HCEC 1CT (cell line): ENCODE measurements around the gene ART4.
A peak's percentile ranks its signal among the peaks of the same experiment; 100 is the strongest.

Experiments used
- DNase-seq: peaks from one replicate; pipeline ENCODE4 v3.0.0-alpha.2; 2017

Gene ART4, protein sequence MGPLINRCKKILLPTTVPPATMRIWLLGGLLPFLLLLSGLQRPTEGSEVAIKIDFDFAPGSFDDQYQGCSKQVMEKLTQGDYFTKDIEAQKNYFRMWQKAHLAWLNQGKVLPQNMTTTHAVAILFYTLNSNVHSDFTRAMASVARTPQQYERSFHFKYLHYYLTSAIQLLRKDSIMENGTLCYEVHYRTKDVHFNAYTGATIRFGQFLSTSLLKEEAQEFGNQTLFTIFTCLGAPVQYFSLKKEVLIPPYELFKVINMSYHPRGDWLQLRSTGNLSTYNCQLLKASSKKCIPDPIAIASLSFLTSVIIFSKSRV

GRCh38 chr12:14843425-14843887 lies at the start of gene ART4:
TSS of gene ART4 (minus strand) at chr12:14843526. CDS start at chr12:14843113, 413 bp downstream.
- DNase-seq: no peak

- peak; percentile 45 for DNase-seq
These were observed 49.6 kb upstream of the ART4 start for GRCh38 chr12:14892726-14893505.

- no peak for DNase-seq
These were observed 47.4 kb upstream of the ART4 start for GRCh38 chr12:14890701-14891100.

GRCh38 chr12:14886271-14886670 lies 42.9 kb upstream of the ART4 start:
- no peak for DNase-seq

DNA sequence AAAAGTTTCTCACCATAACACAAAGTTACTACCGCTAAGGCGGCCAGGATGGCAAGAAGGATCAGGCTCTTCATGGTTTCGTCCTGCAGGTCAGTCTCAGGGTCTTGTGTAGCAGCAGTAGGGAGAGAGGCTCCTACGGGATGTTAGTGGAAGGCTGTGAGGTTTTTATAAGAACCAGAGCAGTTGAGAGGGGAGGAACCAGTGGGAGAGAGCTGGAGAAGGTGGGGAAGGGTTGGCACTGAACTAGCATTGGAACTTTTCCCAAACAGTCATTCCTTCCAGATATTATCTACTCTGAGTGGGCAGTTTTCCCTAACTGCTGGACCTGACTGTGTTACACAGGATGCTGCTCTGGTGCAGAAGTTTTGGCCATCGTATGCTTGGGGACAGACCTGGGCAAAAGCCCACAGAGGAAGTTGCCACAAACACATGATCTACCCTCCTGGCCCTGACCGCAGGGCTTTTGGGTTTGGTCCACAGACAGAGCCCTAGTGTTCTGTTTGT lies 42.4 kb upstream of the ART4 start, which contains the start of gene MGP:
MGP (minus strand) TSS at position 137 of the 504 bp plus-strand sequence; CDS start at position 74, 63 bp downstream.
- DNase-seq: no peak

DNA sequence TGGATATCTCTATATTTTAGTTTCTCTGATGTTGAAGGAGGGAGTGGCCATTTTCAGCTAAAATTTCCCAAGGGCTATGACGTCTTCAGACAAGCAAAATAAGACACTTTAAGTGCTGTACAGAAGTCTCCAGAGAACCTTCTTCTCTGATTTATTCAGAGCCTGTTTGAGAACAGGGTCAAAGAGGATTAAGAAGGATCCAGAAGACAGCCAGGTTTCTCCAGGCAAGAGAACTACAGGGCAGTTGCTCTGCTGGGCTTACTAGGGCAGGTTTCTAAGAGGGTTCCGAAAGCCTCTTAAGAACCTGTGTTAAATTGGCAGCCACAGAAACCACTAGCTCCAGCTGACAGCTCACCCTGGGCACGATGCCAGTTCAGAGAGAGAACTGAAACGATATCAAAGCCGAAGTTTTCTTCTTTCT lies 41.1 kb upstream of the ART4 start:
- DNase-seq: peak; percentile 54

GRCh38 chr12:14883686-14884085 lies 40.4 kb upstream of the ART4 start:
- DNase-seq: no peak

DNA sequence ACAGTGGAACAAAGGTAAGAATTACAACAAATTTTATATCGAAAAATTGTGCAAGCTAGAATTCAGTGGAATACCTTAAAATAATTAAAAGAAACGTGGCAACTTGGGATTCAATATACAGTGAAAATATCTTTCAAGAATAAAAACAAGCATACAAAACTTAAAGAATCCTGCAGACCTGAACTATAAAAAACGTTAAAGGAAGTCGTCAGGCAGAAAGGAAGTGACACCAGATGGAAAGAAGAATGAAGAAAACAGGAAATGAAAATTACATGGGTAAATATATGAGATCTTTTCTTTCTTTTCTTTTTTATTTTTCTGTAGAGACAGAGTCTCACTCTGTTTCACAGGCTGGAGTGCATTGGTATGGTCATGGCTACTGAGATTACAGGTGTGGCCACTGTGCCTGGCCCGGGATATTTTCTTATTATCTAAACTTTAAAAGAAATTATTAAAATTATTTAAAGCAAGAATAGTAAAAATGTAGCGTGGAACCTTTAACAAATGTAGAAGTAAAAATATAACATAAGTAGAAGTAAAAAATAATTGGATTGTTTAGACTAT lies 37.6 kb upstream of the ART4 start:
- DNase-seq: no peak

GRCh38 chr12:14879222-14879933 lies 36.1 kb upstream of the ART4 start:
- DNase-seq: no peak

GRCh38 chr12:14878488-14878887 lies 35.2 kb upstream of the ART4 start:
- DNase-seq: no peak

DNA sequence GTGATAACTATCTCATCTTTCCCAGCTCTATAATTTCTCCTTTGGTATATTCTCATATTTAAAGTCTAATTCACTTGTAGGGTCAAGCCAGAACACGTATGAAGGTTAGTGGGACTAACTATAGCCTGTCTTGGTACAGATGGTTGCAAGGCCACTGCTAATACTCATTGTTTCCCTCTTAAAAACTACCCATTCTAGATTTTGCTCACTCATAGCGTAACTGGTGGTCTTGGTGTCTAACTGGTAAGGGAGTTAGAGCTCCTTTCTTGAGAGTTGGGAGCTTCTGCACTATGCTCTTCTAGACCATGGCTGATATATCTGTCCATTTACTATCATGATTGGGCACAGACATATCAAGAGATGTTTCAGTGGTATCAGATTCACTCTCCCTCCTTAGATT lies 33.5 kb upstream of the ART4 start:
- no peak for DNase-seq

- peak; percentile 52 for DNase-seq
These were observed 31.6 kb upstream of the ART4 start for GRCh38 chr12:14874882-14875281.

DNA sequence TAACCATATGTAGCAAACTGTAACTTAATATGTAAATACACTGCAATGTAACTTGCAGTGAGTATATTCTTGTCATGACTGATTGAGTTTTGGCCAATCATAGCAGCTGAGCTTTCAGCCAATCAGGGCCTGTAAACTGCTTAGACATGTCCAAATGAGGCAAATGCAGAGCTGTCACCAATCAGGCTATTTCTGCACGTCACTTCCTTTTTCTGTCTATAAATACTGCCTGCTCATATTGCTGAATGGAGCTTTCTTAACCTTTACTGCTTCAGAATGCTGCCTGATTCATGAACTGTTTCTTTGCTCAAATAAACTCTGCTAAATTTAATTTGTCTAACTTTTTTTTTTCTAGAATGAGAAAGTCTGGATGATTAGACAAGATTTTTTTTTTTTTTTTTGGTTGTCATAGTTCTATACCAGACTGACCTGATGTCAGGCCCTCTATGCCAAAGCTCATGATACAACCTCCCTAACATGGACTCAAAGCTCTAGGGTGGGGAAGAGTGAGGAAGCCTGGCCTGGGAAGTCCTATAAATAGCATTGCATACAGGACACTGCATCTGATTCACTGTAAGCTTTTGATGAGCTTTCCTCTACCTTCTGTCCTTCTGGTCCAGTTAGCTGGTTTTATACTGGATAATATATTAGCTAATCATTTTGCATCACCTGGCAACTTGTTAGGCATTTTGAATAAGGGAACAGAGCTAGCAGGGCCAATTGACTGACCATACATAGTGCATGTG lies 30.3 kb upstream of the ART4 start:
- DNase-seq: no peak

- no peak for DNase-seq
These were observed 28.6 kb upstream of the ART4 start for GRCh38 chr12:14871886-14872285.

- no peak for DNase-seq
These were observed 27.9 kb upstream of the ART4 start for GRCh38 chr12:14871247-14871646.

DNA sequence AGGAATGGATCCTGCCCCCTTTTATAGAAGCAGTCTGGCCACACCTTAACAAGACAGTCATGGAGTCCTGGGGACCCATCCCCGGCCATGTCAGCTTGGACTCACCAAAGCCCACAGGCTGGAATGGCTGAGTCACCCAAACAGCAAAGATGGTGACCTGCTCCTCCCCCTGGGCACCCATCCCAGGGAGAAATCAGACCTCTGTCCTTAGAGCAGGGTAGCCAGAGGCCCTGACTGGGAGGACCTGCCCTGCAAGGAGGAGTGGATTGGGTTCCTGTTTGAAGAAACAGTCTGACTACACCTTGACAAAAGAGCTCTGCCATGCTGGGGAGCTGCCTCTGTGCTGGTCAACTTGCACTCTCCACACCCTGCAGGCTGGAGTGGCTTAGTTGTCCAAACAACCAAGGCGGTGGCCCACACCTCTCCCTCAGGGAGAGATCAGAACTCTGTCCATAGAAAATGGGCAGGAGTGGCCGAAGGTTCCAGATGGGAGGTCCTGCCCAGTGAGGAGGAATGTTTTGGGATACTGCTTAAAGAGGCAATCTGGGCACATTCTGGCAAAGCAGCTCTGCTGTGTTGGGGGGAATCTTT lies 25.7 kb upstream of the ART4 start:
- peak; percentile 32 for DNase-seq

DNA sequence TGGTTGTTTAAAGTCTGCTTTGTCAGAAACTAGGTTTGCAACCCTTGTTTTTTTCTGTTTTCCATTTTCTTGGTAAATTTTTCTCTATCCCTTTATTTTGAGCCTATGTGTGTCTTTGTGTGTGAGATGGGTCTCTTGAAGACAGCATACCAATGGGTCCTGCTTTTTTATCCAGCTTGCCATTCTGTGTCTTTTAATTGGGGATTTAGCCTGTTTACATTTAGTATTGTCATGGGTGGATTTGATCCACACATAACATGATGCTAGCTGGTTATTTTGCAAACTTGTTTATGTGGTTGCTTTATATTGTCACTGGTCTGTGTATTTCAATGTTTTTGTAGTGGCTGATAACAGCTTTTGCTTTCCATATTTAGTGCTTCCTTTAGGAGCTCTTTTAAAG lies 17.2 kb upstream of the ART4 start:
- no peak for DNase-seq

DNA sequence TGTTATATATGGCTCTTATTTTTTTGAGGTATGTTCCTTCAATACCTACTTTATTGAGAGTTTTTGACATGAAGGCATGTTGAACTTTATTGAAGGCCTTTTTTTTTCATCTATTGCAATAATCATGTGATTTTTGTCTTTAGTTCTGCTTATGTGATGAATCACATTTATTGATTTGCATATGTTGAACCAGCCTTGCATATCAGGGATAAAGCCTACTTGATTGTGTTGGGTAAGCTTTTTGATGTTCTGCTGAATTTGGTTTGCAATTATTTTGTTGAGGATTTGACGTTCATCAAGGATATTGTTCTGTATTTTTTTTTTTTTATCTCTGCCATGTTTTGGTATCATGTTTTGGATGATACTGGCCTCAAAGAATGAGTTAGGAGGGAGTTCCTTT lies 15.2 kb upstream of the ART4 start:
- no peak for DNase-seq

GRCh38 chr12:14854586-14855183 lies 11.4 kb upstream of the ART4 start:
- DNase-seq: peak; percentile 67

GRCh38 chr12:14853961-14854360 lies 10.6 kb upstream of the ART4 start:
- DNase-seq: no peak

DNA sequence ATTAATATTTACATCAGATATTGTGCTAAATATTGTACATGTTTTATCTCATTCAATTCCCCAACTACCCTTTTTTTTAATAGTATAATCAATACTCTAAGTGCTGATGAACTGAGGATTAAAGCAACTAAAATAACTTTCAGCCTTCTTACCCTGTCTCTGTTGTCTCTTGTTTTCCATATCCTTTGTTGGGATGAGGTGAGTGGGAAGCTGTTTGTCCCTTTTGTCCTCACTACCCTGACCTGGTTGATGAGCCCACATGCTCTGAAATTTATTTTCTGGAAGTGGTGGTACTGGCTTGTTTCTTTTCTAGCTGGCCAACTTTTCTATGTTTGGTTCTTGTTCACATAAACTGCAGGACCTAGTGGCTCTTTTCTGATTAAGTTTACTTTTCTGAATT lies 9.6 kb upstream of the ART4 start:
- DNase-seq: no peak
